Peyer's patch (tissue), 4 donors: ENCODE measurements around the gene PCBP1.

Experiments used
- POLR2A ChIP-seq, 2 donors: fragments of 450-650 bp; IDR thresholded peaks; one replicate each; pipeline ENCODE4 v1.5.1; 2017; ENCODE audit warnings: antibody characterized with exemption in 2 of 2, mild to moderate bottlenecking in 2 of 2, moderate library complexity in 2 of 2
- TF ChIP-seq, protein P1 (sequence below), 6 experiments: fragments of 450-650 bp in 4 of 6; fragments of 200-600 bp in 2 of 6; sonication (generic) in 1 of 6; IDR thresholded peaks; one replicate each; pipeline ENCODE4 v1.5.1; 2017 to 2019; ENCODE audit warnings: antibody characterized with exemption in 6 of 6, mild to moderate bottlenecking in 3 of 6, moderate library complexity in 1 of 6

DNA sequence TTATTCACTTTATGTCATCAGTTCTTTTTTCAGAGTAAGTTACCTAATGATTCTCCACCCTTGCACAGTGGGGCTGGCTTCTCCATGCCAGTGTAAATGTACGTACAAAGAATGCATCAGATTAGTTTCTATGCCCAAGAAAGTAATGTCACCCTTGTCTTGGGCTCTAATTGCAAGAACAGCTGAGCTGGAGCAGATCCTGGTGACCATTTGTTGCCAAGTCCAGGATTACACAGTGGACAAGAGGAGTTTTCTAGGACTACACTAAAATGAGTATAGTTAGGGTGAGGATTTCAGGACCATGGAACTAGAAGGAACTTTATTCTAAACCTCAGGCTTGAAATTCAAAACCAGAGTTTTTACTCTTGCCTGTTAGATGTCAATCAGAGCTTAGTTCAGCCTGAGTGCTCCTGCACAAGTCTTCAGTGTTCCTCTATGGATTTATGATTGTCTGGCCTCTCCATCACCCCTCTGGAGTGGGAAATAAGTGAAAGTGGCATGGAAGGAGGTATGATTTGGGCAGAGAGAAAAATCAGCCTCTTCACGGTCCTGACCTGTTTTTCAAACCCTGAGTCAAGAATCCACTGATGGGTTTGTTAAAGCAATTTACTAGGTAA lies 29.8 kb downstream of the PCBP1 start:
- TF ChIP-seq, protein P1, sequence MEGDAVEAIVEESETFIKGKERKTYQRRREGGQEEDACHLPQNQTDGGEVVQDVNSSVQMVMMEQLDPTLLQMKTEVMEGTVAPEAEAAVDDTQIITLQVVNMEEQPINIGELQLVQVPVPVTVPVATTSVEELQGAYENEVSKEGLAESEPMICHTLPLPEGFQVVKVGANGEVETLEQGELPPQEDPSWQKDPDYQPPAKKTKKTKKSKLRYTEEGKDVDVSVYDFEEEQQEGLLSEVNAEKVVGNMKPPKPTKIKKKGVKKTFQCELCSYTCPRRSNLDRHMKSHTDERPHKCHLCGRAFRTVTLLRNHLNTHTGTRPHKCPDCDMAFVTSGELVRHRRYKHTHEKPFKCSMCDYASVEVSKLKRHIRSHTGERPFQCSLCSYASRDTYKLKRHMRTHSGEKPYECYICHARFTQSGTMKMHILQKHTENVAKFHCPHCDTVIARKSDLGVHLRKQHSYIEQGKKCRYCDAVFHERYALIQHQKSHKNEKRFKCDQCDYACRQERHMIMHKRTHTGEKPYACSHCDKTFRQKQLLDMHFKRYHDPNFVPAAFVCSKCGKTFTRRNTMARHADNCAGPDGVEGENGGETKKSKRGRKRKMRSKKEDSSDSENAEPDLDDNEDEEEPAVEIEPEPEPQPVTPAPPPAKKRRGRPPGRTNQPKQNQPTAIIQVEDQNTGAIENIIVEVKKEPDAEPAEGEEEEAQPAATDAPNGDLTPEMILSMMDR (IDR thresholded peaks at IDR 0.05), result no peak
- TF ChIP-seq POLR2A (IDR thresholded peaks at IDR 0.05), result no peak
